SK-N-MC (cell line): ENCODE measurements around the gene VSIR.

Experiments used
- DNase-seq: peaks from one replicate; pipeline ENCODE4 v3.0.0-alpha.2; 2011; ENCODE audit warnings: low read depth, low spot score
- H3K27ac ChIP-seq: fragments of 200-600 bp; sonication (generic); 2 replicates; pipeline ENCODE4 v1.5.1; 2016; ENCODE audit warnings: mixed run types
- H3K36me3 ChIP-seq: fragments of 200-600 bp; sonication (generic); 2 replicates; pipeline ENCODE4 v1.6.1; 2017; ENCODE audit warnings: antibody characterized with exemption, low read length, mixed read lengths; ENCODE audit not compliant: insufficient read depth
- H3K4me3 ChIP-seq: fragments of 200-600 bp; sonication (generic); 2 replicates; pipeline ENCODE4 v1.5.1; 2016
- H3K9ac ChIP-seq: fragments of 200-600 bp; sonication (generic); 2 replicates; pipeline ENCODE4 v1.8.0; 2017; ENCODE audit warnings: mixed run types, mixed read lengths; ENCODE audit not compliant: insufficient read length
- H3K9me3 ChIP-seq: fragments of 200-600 bp; sonication (generic); 2 replicates; pipeline ENCODE4 v1.6.1; 2017; ENCODE audit warnings: low read depth, mild to moderate bottlenecking, antibody characterized with exemption, low read length, moderate library complexity, mixed read lengths
- EZH2 ChIP-seq: fragments of 200-600 bp; sonication (generic); IDR thresholded peaks from one replicate; pipeline ENCODE4 v1.6.1; 2017; ENCODE audit warnings: antibody characterized with exemption
- FOXP2 ChIP-seq: optimal IDR thresholded peaks from 2 replicates; pipeline ENCODE3; 2011; ENCODE audit warnings: mild to moderate bottlenecking, moderate library complexity; ENCODE audit not compliant: insufficient read depth; ENCODE audit errors: extremely low read length, control extremely low read depth
- POLR2AphosphoS5 ChIP-seq: IDR thresholded peaks from 2 replicates; pipeline ENCODE4 v1.6.1; 2012; ENCODE audit warnings: mild to moderate bottlenecking, low read depth, low read length, borderline replicate concordance

Gene VSIR

DNA sequence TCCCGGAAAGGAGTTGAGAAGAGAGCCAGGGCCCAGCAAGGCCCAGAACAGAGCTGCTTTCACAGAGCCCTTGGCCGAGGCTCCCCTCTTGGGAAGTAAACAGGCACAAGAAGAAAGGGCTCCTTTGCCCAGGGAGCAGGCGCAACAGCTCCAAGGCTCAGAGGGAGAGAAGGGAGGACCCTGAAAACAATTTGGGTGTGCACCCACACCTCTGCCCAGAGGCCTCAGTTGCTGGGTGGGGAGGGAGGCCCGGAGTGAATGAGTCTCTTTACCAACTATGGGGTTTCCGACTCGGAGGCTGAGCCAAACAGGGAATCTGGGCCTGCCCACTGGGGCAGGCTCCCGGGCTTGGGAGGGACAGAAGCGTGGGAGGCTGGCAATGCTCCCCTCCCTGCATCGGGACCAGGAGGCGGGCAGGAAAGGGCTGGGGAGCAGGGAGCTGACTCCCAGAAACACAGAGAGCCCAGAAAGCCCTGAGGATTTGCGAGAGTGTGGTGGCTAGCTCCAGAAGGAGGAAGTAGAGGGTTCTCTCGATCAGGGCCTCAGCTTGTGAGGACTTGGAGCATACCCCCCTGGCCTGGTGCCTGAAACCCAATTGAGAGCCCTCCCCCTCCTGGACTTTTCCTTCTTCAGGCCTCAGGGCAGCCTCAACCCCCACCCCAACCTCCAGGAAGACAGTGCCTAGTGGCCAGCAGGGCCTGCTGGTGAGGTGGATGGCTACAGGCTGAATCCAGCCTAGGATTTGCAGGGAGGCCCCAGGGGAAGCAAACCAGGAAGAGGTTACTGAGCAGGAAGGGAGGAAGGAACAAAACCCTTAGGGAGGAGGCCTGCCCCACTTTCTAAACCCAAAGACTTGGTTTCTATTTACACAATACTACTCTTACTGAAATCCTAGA, 59.9 kb downstream of the VSIR start:
- TF ChIP-seq POLR2AphosphoS5 (no peak), FOXP2 (no peak), EZH2 (no peak)
- DNase-seq, result no peak
- Histone ChIP-seq H3K36me3 (no peaks in the 10 kb centered on the region), H3K27ac (peak overlapping the region; percentile 42; the same call in 1 of the 2 replicates), H3K9ac (peak overlapping the region; percentile 15), H3K9me3 (no peaks in the 10 kb centered on the region), H3K4me3 (no peak overlapping the region)

DNA sequence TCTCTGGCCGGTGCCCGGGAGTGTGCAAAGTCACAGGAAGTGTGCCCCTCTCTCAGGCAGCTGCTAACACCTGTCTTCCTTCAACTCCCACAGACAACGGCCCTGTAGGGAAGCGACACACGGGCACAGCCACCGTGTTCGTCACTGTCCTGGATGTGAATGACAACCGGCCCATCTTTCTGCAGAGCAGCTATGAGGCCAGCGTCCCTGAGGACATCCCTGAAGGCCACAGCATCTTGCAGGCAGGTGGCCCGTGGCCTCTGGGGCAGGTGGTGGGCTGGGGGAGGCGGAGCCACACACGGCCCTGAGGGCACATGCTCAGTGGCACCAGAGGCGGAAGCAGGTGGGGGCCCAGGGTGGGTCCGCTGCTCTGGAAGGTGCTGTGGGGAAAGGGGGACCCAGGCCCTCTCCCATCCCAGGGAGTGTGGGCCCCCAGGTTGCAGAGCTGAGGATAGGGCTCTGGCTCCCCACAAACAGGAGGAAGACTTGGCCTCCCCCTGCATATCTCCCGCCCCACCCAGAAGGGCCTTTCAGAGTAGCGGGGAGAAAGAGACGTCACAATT, 60.7 kb downstream of the VSIR start:
- TF ChIP-seq EZH2 (no peak), FOXP2 (no peak), POLR2AphosphoS5 (no peak)
- no peak overlapping the region for H3K4me3 ChIP-seq
- peak overlapping the region; percentile 15 for H3K9ac ChIP-seq
- DNase-seq, result no peak
- H3K27ac ChIP-seq, result no peak overlapping the region
- H3K9me3 ChIP-seq, result no peaks in the 10 kb centered on the region
- no peaks in the 10 kb centered on the region for H3K36me3 ChIP-seq

DNA sequence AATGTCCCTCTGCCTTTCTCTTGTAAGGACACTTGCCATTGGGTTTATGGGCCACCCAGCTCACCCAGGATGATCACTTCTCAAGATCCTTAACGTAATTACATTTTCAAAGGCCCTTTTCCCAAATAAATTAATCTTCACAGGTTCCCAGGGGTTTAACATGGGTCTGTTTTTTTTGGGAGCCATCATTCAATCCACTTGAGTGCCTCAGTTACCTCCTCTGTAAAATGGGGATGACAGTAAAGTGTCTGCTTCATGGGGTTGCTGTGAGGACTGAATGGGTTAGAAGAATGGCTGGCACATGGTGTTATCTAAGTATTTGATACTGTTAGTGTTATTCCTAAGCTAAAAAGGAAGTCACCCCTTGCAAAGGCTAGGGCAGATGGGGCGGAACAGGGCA, 61.1 kb downstream of the VSIR start:
- H3K4me3 ChIP-seq, result no peak overlapping the region
- no peaks in the 10 kb centered on the region for H3K9me3 ChIP-seq
- no peak overlapping the region for H3K27ac ChIP-seq
- no peak overlapping the region for H3K9ac ChIP-seq
- H3K36me3 ChIP-seq, result no peaks in the 10 kb centered on the region
- TF ChIP-seq POLR2AphosphoS5, result no peak
- TF ChIP-seq FOXP2, result no peak
- no peak for TF ChIP-seq EZH2
- DNase-seq, result no peak

- no peak overlapping the region for H3K27ac ChIP-seq
- TF ChIP-seq EZH2 (no peak), POLR2AphosphoS5 (no peak), FOXP2 (no peak)
Observed at GRCh38 chr10:71711052-71711623, 62.2 kb downstream of the VSIR start.

DNA sequence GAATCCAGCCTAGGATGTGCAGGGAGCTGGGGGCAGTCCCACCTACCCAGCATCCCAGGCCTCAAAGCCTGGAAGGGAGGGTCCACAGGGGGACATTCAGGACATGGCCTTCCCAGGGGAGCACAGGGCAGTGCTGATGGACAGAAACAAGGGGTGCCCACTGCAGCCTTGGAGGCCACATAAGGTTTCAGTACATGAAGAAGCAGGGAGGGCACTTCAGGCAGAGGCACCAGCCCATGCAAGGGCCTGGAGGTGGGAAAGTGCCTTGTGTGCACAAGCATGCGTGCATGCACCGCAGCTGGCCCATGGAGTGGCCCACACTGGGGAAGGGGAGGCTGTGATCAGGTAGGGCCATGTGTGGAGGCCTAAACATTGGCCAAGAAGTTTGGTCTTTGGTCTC, 62.8 kb downstream of the VSIR start:
- no peaks in the 10 kb centered on the region for H3K36me3 ChIP-seq
- no peak overlapping the region for H3K27ac ChIP-seq
- no peak overlapping the region for H3K4me3 ChIP-seq
- DNase-seq, result no peak
- no peak for TF ChIP-seq POLR2AphosphoS5
- TF ChIP-seq FOXP2, result no peak
- no peak for TF ChIP-seq EZH2
- no peaks in the 10 kb centered on the region for H3K9me3 ChIP-seq
- no peak overlapping the region for H3K9ac ChIP-seq

More at GRCh38 chr10:71711052-71711623, 62.2 kb downstream of the VSIR start:
- no peak for DNase-seq
- H3K9me3 ChIP-seq, result no peaks in the 10 kb centered on the region
- no peak overlapping the region for H3K4me3 ChIP-seq
- no peaks in the 10 kb centered on the region for H3K36me3 ChIP-seq
- no peak overlapping the region for H3K9ac ChIP-seq

DNA sequence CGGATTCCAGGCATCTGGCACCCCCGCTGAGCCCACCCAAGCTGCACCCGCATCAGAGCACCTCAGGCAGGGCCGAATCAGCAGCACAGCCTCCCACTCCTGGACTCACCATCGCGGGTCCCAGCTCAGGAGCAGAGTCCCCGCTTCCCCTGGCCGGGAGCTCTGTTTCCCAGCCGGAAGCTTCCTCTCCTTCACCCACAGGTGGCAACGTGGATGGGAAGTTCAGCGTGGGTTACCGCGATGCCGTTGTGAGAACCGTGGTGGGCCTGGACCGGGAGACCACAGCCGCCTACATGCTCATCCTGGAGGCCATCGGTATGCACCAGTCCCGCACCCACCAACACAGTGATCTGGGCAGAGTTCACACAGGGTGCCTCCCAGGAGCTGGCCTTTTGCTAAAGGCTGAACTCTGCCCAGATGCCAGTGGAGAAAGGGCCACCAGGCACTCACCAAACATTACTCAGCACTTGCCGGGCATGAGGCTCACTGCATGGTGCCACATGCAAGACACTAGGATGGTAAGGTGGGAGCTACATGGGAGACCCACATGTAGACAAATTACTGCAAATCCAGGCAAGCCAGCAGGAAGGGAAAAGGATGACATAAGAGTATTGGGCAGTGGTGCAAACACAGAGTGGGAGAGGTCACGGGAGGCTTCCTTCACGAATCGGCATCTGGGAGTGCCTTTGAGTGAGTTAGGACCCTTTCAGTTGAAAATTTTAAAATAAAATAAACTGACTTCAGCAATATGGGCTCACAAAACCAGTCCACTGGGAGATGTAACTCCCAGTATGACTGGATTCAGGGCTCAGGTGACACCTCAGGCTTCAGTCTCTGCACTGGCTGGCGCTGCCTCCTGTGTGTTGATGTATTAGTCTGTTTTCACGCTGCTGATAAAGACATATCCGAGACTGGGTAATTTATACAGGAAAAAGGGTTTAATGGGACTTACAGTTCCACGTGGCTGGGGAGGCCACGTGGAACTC, 64.1 kb downstream of the VSIR start:
- no peak overlapping the region for H3K4me3 ChIP-seq
- DNase-seq, result no peak
- H3K27ac ChIP-seq, result no peak overlapping the region
- no peak overlapping the region for H3K9ac ChIP-seq
- no peaks in the 10 kb centered on the region for H3K9me3 ChIP-seq
- TF ChIP-seq FOXP2, result no peak
- no peak for TF ChIP-seq EZH2
- TF ChIP-seq POLR2AphosphoS5, result no peak
- H3K36me3 ChIP-seq, result no peaks in the 10 kb centered on the region

- Histone ChIP-seq H3K9ac (no peak overlapping the region), H3K36me3 (no peaks in the 10 kb centered on the region), H3K9me3 (no peaks in the 10 kb centered on the region), H3K4me3 (no peak overlapping the region), H3K27ac (no peak overlapping the region)
- TF ChIP-seq EZH2, result no peak
- no peak for TF ChIP-seq POLR2AphosphoS5
- TF ChIP-seq FOXP2, result no peak
- DNase-seq, result no peak
Observed at GRCh38 chr10:71708301-71708703, 65.0 kb downstream of the VSIR start.
